ENCODE measurements around the gene CDC42BPA.

DNA sequence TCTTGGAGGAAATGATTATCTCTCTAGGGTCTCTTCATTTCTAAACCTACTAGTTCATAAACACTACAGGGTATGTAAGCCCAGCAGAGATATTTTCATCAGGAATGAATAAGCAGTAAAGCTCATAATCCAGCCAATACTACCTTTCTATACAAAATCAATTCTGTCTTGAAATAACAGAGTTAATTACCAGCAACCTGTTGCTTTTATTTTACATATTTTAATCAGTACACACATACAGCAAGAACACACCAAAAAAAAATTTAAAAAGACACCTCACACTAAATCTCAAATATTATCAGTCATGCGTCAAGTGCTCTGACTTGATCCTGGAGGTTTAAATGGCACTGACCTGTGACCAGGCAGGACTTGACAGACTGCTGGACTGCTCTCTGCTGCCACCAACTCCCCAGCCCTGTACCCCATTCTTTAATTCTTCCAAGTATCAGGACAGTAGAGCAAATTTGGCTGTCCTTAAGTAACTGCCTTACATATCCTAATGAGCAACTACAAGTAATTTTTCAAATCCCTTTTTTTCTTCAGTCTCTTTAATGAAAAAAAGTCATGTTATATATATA lies 98.5 kb downstream of the CDC42BPA start:
- TF ChIP-seq EZH2phosphoT487 (IDR thresholded peaks at IDR 0.05; ENCODE audit: insufficient read depth, low read depth) (no peak), EZH2 (IDR thresholded peaks at IDR 0.05; ENCODE audit: insufficient read depth, poor library complexity, severe bottlenecking) (no peak)

All from GM23248 (cell line).